ENCODE results near the gene GPX4. TPM values are rescaled to one million over a fixed set of nuclear protein-coding genes. Genes with fewer than 3 reads are reported as not detected.

GPX4 gene
- total RNA-seq, 1 donor from 2014 or later: 591 TPM

DNA sequence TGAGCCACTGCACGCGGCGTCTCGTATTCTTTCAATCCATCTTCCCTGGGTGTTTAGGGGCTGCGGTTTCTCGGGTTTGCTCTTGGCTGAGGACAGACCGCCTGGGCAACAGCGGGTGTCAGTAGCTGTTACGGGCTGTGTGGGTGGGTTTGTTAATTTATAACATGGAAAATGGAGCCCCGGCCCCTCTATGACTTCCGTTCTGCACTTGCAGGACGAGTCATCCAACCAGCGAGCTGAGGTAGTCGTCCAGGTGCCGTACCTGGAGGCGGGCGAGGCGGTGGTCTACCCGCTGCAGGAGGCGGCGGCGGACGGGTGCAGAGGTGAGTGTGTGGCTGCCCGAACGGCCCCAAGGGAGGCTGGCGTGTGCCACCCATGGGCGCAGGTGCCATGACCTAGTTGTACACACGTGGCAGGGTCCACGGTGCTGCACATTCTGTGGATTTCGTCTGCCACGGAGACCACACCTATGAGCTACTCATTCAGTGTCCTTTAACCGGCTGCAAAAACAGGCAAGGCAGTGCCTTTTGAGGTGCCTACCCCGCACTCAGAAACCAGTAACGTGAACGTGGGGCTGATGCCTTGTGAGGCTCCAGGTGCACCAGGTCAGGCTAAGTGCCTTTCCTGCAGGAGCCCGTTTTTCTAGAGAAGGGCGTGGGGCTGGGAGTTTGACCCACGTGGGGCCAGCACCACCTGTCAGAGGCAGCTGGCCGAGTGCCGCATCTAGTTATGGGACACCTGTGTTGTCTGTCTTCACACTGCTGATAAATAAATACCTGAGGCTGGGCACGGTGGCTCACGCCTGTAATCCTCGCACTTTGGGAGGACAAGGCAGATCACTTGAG lies 19.5 kb upstream of the GPX4 start:
- no peak for DNase-seq

DNA sequence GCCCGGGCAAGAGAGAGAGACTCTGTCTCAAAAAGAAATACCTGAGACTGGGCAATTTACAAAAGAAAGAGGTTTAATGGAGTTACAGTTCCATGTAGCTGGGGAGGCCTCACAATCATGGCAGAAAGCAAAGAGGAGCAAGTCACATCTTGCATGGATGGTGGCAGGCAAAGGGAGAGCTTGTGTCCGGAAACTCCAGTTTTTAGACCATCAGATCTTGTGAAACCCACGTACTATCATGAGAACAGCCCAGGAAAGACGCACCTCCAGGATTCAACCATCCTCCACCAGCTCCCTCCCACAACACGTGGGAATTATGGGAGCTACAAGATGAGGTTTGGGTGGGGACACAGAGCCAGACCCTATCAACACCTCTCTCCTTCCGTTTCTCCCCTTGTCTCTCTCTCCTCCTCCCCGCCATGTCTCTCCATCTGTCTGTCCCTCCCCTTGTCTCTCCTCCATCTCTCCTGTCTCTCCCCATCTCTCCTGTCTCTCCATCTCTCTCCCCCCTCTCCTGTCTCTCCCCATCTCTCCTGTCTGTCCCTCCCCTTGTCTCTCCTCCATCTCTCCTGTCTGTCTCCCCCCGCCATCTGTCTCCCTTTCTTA lies 18.6 kb upstream of the GPX4 start:
- DNase-seq: no peak

DNA sequence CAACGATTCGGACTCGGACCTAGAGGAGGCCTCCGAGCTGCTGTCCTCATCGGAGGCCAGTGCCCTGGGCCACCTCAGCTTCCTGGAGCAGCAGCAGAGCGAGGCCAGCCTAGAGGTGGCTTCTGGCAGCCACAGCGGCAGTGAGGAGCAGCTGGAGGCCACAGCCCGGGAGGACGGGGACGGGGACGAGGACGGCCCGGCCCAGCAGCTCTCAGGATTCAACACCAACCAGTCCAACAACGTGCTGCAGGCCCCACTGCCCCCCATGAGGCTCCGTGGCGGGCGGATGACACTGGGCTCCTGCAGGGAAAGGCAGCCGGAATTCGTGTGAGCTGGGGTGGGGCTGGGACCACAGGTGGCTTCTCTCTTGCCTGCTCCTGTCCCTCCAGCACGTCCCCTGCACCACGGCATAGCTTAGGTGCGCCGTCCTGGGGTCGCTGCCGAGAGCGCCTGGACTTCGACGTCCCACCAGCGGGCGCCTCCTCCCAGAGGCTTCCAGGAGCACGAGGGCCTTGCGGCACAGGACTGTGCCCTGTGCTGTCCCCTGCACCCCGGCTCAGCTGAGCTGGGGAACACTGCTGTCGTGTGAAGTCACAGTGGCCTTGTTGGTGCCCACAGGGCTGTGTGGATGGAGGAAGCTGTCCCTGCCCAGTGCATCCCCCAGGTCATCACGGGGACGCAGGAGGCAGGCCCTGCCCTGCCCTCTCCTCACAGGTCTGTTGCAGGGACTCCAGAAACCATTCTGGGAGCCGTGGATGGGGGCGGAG lies 17.9 kb upstream of the GPX4 start:
- no peak for DNase-seq

DNA sequence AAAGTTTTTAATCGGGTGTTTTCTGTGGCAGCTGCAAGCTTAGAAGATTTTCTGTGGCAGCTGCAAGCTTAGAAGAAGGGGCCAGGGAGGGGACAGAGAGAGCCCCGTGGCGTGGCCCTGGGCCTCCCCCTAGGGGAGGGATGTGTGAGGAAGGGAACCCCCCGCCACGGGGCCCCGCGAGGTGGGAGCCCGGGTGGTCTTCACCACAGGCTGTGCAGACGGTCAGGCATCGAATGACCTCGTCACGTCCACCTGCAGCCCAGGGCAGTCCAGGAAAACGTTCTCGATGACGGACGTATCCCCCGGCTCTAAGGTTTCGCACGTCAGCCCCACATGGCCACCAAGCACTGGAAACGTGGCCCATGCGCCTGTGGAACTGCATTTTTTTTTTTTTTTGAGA lies 17.2 kb upstream of the GPX4 start:
- no peak for DNase-seq

DNA sequence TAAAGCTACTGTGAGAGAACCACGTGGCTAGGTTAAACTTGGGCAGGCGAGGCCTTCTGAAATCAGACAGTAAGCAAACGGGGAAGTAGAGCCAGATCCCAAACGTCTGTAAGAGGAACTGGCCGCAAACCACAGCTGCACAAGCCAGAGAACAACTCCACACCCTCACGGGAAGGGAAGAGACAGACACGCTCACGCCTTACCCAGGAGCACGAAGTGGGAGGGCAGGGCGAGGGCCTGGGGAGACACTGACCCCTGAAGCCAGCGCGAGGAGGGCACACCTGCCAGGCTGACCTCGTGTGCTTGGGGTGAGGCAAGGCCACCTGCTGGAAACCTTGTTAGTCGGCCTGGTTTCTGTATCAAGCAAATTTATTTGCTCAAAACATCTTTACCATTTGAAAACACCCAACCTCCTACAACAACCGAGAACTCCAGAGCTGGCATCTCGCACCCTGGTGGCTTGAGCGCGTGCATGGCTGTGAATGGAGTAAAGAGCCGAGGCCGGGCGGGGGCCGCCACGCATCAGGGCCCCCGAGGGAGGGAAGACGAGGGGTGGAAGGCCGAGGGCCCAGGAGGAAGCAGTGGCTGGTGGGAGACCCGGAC lies 15.9 kb upstream of the GPX4 start:
- DNase-seq: no peak

DNA sequence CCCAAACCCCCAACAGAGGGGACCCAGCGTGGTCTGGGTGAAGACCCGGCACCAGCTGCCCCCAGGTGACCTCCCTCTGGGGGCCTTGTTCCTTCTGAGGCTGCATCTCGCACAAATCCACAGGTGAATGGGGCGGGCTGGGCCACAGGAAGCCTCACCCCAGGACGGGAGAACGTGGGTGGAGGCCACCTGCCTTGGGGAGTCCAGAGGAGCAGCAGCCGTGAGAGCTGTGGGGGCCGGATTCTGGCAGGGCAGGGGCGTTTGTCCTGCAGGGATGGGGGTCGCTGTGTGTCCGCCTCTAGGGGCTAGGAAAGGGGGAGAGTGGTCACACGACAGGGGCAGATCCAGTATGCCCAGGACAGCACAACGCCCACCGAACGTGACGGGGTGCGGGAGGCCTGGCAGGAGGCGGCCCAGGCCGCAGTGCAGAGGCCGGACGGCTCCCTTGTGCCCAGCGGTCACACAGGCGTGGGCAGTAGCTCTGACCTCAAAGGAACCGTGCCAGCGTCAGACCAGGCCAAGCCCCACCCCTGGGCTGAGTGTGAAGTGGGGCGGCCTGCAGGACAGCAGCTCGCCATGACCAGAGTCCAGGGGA lies 15.3 kb upstream of the GPX4 start:
- no peak for DNase-seq

DNA sequence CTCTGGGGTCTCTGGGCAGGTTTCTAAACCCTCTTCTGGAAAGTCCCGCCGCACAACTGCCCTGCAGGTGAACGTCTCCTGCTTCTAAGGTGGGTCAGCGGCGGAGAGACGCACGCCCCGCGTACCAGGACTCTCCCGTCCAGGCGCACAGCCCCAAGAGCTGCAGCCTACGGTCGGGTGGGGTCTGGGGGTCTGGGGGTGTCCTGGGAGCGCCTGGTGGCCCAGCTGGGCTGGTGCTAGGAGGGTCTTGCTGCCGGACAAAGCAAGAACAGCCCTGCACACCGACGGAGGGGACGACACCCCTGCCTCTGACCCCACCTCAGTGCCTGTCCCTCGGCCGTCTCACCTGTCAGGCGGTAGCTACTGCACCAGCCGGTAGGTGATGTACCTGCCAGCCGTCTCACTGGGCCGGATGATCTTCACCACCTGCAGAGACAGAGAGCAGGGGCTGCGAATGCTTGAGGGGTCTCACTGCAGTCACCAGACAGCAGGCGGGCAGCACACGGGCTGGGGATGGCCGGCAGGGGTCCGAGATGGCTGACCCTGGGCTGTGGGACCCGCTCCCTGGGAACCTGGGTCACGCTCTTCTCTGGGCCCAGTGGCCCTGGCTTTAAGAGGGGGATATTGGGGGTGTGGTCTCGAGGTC lies 14.5 kb upstream of the GPX4 start:
- no peak for DNase-seq

DNA sequence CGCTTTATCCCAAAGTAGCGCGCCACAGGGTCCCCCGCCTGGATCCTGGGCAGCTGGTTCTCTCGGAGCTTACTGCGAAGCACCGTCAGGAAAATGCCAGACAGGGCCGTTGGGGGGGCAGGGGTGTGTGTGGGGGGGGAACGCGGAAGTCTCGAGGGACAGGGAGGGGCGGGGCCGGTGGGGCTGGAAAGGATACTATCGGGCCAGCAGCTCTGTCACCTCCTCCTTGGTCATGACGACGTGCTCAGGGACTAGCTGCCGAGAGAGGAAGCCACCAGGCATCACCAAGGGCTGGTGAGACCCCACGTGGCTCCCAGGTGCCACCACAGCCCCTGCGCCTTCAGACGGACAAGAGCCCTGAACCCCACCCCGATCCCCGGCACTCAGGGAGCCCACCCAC lies 13.9 kb upstream of the GPX4 start:
- no peak for DNase-seq

DNA sequence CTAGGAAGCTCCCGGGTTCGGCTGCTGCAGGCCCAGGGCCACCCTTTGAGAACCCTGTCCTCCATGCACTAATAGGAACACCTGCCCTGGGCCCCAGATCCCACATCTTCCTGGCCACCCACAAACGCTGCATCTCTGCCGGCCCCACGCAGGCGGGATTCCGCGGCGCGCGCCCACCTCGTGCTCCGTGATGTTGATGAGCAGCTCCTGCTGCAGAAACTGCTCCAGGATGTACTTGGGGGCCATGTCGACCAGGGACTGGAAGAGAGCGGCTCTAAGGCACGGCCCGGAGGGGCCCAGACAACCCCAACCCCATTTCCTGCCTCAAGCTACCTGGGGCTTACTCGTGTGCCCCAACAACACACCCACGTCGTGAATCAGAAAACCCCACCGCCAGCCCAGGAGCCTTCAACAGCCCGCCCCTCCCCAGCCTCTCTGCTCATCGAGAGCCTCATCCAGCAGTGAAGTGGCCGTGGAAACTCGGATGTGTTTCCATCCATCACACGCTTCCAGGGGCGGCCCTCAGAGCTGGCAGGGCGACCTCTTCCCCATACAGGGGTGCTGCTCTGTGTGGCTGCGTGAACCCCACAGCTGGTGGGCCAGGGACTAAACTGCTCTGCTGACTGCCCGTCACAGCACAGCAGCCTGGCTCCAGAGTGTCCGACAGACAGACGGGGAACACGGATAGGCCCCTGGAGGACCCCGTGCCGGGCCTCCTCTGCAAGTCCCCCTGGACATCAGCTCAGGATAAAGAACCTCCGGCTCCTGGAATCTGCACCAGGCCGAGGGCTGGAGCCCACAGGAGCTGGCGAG lies 12.9 kb upstream of the GPX4 start:
- no peak for DNase-seq

DNA sequence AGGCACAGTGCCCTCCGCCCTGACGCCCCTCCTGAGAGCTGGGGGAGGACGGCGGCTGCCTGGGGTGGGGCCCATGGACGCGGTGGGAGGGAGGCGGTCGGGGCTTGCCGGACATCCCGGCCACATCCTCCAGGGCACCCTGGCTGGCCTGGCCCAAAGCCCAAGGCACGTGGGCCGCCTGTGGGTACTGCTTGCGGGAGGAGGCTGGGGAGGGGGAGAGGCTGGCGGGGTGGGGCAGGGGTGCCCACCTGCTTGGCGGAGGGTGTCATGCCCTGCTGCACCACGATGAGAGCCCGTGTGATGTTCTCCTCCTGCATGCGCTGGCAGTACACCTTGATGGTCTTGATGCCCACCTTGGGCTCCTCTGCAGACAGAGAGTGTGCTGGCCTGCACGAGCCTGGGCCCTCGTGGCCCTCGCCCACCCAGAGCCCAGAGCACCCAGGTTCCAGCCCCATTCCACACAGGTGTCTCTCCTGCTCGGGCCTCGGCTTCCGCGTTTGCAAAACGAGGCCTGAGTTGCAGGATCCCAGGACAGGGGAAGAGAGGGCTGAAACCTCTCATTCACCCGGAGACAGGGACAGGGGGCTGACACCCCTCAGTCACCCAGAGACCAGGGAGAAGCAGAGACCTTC lies 12.1 kb upstream of the GPX4 start:
- no peak for DNase-seq

DNA sequence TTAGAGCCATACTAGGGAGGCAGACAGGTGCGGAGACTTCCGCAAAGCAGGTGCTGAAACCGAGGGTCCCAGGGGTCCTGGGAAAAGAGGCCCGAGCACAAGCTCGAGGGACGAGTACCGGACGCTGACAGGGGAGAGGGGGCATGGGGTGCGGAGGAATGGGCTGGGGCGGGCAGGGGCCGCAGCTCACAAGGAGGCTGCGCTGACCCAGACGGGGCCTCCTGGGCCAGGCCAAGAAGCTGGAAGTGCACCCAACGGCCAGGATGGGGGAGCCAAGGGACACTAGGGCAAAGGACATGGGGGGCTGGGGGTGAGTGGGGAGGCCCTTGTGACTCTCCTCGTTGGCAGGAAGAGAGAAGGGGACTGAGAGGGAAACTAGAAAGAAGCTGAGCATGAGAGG lies 10.5 kb upstream of the GPX4 start:
- DNase-seq: no peak

DNA sequence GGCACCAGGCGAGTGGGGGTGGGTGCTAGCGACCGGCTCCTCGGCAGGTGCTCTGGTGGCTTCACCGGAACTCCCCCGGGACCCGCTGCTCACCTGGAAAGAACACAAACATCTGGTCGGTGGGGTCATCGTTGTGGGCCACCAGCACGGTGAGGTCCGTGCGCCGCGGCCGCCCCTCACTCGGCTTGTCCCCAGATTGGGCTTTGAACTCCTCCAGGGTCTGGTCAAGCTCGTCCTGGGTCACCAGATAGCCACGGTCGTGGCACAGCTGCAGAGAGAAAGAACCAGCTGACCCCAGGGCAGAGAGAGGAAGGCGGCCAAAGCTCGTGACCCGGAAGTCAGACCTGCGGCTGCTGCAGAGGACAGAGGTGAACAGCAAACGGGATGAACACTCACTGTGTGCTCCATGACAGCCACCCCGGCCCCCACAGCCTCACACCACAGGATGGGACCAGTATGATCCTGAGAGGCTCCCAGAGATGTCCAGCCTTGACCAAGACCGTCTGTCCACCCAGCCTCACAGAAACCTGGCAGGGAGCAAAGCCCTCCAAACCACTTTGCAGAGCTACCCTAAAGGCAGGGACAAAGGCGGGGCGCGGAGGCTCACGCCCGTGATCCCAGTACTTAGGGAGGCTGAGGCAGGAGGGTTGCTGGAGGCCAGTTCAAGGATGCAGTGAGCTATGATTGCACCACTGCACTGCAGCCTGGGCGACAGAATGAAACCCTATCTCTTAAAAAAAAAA lies 9.8 kb upstream of the GPX4 start:
- DNase-seq: no peak

DNA sequence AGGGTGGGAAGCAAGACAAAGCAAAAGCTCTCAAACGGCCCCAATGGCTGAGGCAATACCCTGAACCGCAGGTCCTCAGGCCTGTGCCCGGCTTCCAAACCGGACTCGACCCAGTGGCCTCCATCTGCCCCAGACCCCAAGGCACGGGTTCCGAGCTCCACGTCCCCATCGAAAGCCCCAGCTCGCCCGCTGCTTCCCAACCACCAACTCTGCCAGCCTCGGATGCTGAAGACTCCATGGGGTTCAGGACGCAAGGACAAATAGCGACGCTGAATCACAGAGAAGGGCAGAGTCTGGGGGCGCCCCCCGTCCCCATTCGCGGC lies 9.2 kb upstream of the GPX4 start:
- no peak for DNase-seq

DNA sequence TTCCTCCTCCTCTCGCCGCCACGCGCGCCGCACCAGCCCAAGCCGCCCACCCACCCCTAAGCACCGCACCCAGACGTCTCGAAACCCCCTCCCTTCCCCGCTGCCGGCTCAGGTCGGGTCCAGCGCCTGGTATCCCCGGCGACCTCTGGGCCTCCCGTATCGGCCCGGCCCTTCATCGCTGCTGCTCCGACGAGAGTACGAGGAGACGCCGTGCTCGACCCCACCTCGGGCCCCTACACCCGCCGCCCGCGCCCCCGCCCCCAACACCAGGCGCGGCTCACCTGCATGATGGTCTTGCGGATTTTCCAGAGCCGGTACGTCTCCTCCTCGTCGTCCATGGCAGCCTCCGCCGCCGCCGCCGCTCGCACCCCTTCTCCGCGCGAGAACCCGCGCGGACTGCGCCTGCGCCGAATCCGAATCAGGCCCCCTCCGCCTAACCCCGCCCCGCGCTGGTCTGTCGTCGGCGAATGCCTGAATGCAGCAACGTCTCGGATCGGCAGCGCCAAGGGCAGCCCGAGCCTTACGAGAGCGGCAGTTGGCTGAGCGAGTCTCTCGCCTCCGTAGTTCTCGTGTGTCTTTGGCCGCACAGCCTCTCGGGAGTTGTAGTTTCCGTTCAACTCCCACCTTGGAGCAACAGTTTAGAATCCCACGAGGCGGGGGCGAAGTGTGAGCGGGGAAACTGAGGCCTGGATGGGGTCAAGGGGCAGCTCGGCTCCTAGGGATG lies 8.7 kb upstream of the GPX4 start, which contains the start of gene POLR2E:
POLR2E (minus strand) TSS at position 398 of the 724 bp plus-strand sequence; CDS start at position 338, 60 bp downstream.
- DNase-seq: peak; percentile 99

DNA sequence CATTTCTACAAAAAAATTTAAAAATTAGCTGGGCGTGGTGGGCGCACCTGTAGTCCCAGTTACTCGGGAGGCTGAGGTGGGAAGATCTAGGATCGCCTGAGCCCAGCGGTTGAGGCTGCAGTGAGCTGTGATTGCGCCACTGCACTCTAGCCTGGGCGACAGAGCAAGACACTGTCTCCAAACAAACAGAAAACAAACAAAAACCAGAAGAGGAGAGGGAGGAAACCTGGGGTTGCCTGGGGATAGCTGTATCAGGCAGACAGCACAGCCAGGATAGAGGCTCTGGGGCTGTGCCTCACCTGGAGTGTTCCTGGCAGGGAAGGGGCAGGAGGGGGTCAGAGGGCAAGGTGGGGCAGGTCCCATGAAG lies 6.0 kb upstream of the GPX4 start:
- no peak for DNase-seq

DNA sequence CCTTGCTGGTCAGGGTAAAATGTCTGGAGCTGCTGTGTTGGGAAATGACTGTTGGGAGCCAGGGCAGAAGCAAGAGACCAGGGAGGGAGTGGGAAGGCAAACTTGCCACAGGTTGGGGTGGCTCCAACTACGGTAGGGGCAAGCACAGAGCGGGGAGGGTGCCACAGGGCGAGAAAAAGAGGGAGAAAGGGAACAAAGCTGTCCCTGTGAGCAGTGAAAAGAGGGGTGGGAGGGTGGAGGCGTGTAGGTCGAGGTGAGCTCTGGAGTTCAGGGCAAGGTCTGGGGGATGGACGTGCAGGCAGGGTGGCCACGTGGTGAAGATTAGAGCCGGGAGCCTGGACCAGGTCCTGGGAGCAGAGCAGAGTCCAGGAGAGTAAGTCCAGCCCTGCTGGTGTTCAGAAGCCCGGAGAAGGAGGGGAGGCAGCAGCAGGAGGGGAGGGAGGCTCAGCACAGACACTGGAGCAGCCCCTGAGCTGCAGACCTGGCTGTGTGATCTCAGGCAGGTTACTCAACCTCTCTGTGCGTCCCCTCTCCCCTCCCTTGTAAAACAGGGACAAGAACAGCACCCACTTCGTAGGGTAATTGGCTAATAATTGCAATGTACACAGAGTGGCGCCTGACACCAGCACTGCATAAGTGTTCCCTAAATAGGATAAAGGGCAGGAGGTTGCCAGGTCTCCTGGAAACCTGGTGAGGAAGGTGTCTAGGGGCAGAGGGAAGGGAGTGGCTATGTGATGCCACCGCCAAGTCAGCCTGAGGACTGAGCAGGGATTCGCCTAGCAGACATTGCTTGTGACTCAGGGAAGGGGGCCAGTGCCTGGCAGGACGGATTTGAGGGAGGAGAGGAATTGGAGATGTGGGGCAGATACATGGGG lies 5.4 kb upstream of the GPX4 start:
- DNase-seq: no peak

DNA sequence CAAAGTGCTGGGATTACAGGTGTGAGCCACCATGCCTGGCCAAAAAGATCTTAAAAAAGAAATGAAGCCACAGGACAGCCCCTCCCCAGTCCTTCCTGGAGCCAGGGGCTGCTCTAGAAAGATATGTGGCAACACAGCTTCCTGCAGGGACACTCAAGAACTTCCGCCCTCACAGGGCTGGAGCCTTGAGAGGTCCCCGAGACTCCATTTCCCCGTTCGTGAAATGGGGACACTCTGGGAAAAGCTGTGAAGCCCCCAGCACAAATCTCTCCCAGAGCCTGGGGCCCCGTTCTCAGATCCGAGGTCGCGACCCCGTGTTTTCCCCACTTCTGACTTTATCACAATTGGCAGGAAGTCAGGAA lies 2.5 kb upstream of the GPX4 start:
- DNase-seq: no peak

DNA sequence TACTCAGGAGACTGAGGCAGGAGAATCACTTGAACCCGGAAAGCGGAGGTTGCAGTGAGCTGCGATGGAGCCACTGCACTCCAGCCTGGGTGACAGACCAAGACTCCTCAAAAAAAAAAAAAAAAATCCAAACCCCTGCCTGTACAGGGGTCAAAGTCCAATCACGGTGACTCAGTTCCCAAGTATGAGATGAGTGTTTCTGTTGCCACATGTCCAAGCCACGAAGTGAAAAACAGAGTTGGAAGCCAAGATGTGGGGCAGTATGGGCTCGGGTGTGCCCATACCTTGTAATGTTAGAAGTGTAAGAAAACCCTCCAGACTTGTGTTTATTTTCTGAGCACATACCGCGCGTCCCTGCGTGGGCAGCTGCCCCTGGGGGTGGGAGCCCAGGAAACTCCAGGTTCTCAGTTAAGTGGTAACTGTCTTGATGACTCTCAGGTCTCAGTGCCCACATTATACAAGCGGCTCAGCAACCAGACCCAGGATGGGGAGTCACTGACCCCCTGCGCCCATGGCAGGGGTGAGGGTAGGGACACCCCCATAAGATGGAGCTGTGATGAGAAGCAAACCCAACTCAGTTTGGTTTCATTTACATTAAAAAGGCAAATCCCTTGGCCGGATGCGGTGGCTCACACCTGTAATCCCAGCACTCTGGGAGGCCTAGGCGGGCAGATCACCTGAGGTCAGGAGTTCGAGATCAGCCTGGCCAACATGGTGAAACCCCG lies 1.2 kb upstream of the GPX4 start:
- peak; percentile 95 for DNase-seq

Data from dermis blood vessel endothelial cell (primary cell).